ENCODE data around the gene ANKS4B. TPM values are rescaled to one million over a fixed set of nuclear protein-coding genes. Genes with fewer than 3 reads are reported as not detected.
"Not testable (repeated sequence)": the region's sequence is repeated elsewhere in the genome, so short reads cannot be mapped to it uniquely, and the experiment has no call there.

Gene ANKS4B
- total and polyA plus RNA-seq, 4 donors: 0.08 to 6.9 TPM; not detected in 2

GRCh38 chr16:21244518-21245215 lies 11.2 kb downstream of the ANKS4B start:
- Histone ChIP-seq H3K9me3 (ENCODE audit: control insufficient read depth, low read length) (no peaks in the 10 kb centered on the region), H3K4me1 (ENCODE audit: control insufficient read depth in 1 of 2, insufficient read depth in 2 of 2, low read length in 2 of 2) (no peaks in the 10 kb centered on the region), H3K36me3 (ENCODE audit: control insufficient read depth in 1 of 2, insufficient read depth in 2 of 2, low read length in 1 of 2) (no peaks in the 10 kb centered on the region), H3K4me3 (ENCODE audit: low read length in 2 of 2) (no peak overlapping the region), H3K27ac (ENCODE audit: low read depth in 1 of 2, low read length in 2 of 2) (no peak overlapping the region), H3K27me3 (ENCODE audit: control insufficient read depth in 1 of 2, insufficient read depth in 2 of 2, low read length in 1 of 2) (no peaks in the 10 kb centered on the region)
- DNase-seq: no peak
- WGBS, 2 donors: 7 to 12% methylated on average over 7 of the region's 7 CpGs
- intact Hi-C loops (cut with DNase I): no loop called here
- ATAC-seq (ENCODE audit: low FRiP score): no peak

DNA sequence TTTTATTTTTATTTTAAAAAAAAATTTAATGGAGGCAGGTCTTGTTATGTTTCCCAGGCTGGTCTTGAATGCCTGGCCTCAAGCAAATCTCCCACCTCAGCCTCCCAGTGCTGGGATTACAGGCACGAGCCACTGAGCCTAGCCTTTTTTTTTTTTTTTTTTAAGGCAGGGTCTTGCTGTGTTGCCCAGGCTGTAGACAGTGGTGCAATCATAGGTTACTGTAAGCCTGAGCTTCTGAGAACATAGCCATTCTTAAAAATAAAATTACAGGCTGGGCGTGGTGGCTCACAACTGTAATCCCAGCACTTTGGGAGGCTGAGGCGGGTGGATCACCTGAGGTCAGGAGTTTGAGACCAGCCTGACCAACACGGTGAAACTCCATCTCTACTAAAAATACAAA lies 14.7 kb downstream of the ANKS4B start:
- intact Hi-C loops (cut with DNase I); H3K4me3 ChIP-seq (ENCODE audit: low read length in 2 of 2); H3K36me3 ChIP-seq (ENCODE audit: control insufficient read depth in 1 of 2, insufficient read depth in 2 of 2, low read length in 1 of 2); DNase-seq; ATAC-seq (ENCODE audit: low FRiP score); H3K27me3 ChIP-seq (ENCODE audit: control insufficient read depth in 1 of 2, insufficient read depth in 2 of 2, low read length in 1 of 2); H3K27ac ChIP-seq (ENCODE audit: low read depth in 1 of 2, low read length in 2 of 2); H3K4me1 ChIP-seq (ENCODE audit: control insufficient read depth in 1 of 2, insufficient read depth in 2 of 2, low read length in 2 of 2); H3K9me3 ChIP-seq (ENCODE audit: control insufficient read depth, low read length): not testable (repeated sequence)
- 82 to 86% methylated on average over 4 of the region's 4 CpGs for WGBS, 2 donors

- WGBS, 2 donors: 86 to 88% methylated on average over 15 of the region's 15 CpGs
- Histone ChIP-seq H3K27ac (ENCODE audit: low read depth in 1 of 2, low read length in 2 of 2) (no peak overlapping the region), H3K4me3 (ENCODE audit: low read length in 2 of 2) (no peak overlapping the region), H3K27me3 (ENCODE audit: control insufficient read depth in 1 of 2, insufficient read depth in 2 of 2, low read length in 1 of 2) (peaks cover 0 to 1% of the 10 kb centered on the region in 2 donors), H3K36me3 (ENCODE audit: control insufficient read depth in 1 of 2, insufficient read depth in 2 of 2, low read length in 1 of 2) (no peaks in the 10 kb centered on the region), H3K9me3 (ENCODE audit: control insufficient read depth, low read length) (no peaks in the 10 kb centered on the region), H3K4me1 (ENCODE audit: control insufficient read depth in 1 of 2, insufficient read depth in 2 of 2, low read length in 2 of 2) (no peaks in the 10 kb centered on the region)
- intact Hi-C loops (cut with DNase I): no loop called here
- DNase-seq (no peak), ATAC-seq (ENCODE audit: low FRiP score) (no peak)
Measured at GRCh38 chr16:21250072-21250923, 16.8 kb downstream of the ANKS4B start.

DNA sequence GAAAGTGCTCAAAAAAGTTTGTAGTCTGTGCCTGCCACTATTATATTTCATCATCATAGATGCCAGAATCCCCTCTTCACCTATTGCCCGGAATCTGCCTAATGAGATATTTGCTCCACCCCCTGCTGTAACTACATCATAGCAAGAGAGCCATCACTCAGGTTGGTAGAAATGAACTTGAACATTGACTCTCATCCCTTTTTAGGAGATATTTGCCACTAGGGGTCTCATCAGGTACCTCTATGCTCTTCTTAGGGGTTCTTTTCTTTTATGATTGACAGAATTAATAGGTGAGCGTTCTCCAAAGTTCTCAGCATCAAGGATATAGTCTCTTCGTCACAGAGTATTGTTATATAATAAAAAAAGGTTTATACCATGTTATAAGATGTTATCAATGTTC lies 20.0 kb downstream of the ANKS4B start:
- Histone ChIP-seq H3K27me3 (ENCODE audit: control insufficient read depth in 1 of 2, insufficient read depth in 2 of 2, low read length in 1 of 2) (peaks cover 0 to 1% of the 10 kb centered on the region in 2 donors), H3K9me3 (ENCODE audit: control insufficient read depth, low read length) (no peaks in the 10 kb centered on the region), H3K36me3 (ENCODE audit: control insufficient read depth in 1 of 2, insufficient read depth in 2 of 2, low read length in 1 of 2) (no peaks in the 10 kb centered on the region), H3K4me3 (ENCODE audit: low read length in 2 of 2) (no peak overlapping the region), H3K4me1 (ENCODE audit: control insufficient read depth in 1 of 2, insufficient read depth in 2 of 2, low read length in 2 of 2) (no peaks in the 10 kb centered on the region), H3K27ac (ENCODE audit: low read depth in 1 of 2, low read length in 2 of 2) (no peak overlapping the region)
- ATAC-seq (ENCODE audit: low FRiP score): no peak
- 91 to 94% methylated on average over 3 of the region's 3 CpGs for WGBS, 2 donors
- no peak for DNase-seq
- intact Hi-C loops (cut with DNase I): no loop called here

GRCh38 chr16:21256636-21257035 lies 23.1 kb downstream of the ANKS4B start:
- Histone ChIP-seq H3K27me3 (ENCODE audit: control insufficient read depth in 1 of 2, insufficient read depth in 2 of 2, low read length in 1 of 2) (no peaks in the 10 kb centered on the region), H3K4me3 (ENCODE audit: low read length in 2 of 2) (no peak overlapping the region), H3K9me3 (ENCODE audit: control insufficient read depth, low read length) (no peaks in the 10 kb centered on the region), H3K36me3 (ENCODE audit: control insufficient read depth in 1 of 2, insufficient read depth in 2 of 2, low read length in 1 of 2) (no peaks in the 10 kb centered on the region), H3K4me1 (ENCODE audit: control insufficient read depth in 1 of 2, insufficient read depth in 2 of 2, low read length in 2 of 2) (no peaks in the 10 kb centered on the region), H3K27ac (ENCODE audit: low read depth in 1 of 2, low read length in 2 of 2) (no peak overlapping the region)
- no peak for ATAC-seq (ENCODE audit: low FRiP score)
- 93 to 96% methylated on average over 2 of the region's 2 CpGs for WGBS, 2 donors
- DNase-seq: no peak
- intact Hi-C loops (cut with DNase I): no loop called here

- Histone ChIP-seq H3K9me3 (ENCODE audit: control insufficient read depth, low read length) (no peaks in the 10 kb centered on the region), H3K4me3 (ENCODE audit: low read length in 2 of 2) (no peak overlapping the region), H3K36me3 (ENCODE audit: control insufficient read depth in 1 of 2, insufficient read depth in 2 of 2, low read length in 1 of 2) (no peaks in the 10 kb centered on the region), H3K27ac (ENCODE audit: low read depth in 1 of 2, low read length in 2 of 2) (no peak overlapping the region), H3K4me1 (ENCODE audit: control insufficient read depth in 1 of 2, insufficient read depth in 2 of 2, low read length in 2 of 2) (no peaks in the 10 kb centered on the region), H3K27me3 (ENCODE audit: control insufficient read depth in 1 of 2, insufficient read depth in 2 of 2, low read length in 1 of 2) (no peaks in the 10 kb centered on the region)
- intact Hi-C loops (cut with DNase I): no loop called here
- 92 to 95% methylated on average over 4 of the region's 4 CpGs for WGBS, 2 donors
- ATAC-seq (ENCODE audit: low FRiP score) (no peak), DNase-seq (no peak)
Measured at GRCh38 chr16:21257284-21257683, 23.8 kb downstream of the ANKS4B start.

- no peak overlapping the region for H3K27ac ChIP-seq (ENCODE audit: low read depth in 1 of 2, low read length in 2 of 2)
- ATAC-seq (ENCODE audit: low FRiP score): no peak
- WGBS, 2 donors: 68% methylated on average over 9 of the region's 9 CpGs
- no peaks in the 10 kb centered on the region for H3K36me3 ChIP-seq (ENCODE audit: control insufficient read depth in 1 of 2, insufficient read depth in 2 of 2, low read length in 1 of 2)
- peak in 1 of 2 donors; percentile 65 for DNase-seq
- H3K4me1 ChIP-seq (ENCODE audit: control insufficient read depth in 1 of 2, insufficient read depth in 2 of 2, low read length in 2 of 2): peaks cover 0 to 2% of the 10 kb centered on the region in 2 donors
- no peaks in the 10 kb centered on the region for H3K27me3 ChIP-seq (ENCODE audit: control insufficient read depth in 1 of 2, insufficient read depth in 2 of 2, low read length in 1 of 2)
- intact Hi-C loops (cut with DNase I): no loop called here
- no peak overlapping the region for H3K4me3 ChIP-seq (ENCODE audit: low read length in 2 of 2)
- no peaks in the 10 kb centered on the region for H3K9me3 ChIP-seq (ENCODE audit: control insufficient read depth, low read length)
Measured at GRCh38 chr16:21260870-21261791, 27.6 kb downstream of the ANKS4B start.

DNA sequence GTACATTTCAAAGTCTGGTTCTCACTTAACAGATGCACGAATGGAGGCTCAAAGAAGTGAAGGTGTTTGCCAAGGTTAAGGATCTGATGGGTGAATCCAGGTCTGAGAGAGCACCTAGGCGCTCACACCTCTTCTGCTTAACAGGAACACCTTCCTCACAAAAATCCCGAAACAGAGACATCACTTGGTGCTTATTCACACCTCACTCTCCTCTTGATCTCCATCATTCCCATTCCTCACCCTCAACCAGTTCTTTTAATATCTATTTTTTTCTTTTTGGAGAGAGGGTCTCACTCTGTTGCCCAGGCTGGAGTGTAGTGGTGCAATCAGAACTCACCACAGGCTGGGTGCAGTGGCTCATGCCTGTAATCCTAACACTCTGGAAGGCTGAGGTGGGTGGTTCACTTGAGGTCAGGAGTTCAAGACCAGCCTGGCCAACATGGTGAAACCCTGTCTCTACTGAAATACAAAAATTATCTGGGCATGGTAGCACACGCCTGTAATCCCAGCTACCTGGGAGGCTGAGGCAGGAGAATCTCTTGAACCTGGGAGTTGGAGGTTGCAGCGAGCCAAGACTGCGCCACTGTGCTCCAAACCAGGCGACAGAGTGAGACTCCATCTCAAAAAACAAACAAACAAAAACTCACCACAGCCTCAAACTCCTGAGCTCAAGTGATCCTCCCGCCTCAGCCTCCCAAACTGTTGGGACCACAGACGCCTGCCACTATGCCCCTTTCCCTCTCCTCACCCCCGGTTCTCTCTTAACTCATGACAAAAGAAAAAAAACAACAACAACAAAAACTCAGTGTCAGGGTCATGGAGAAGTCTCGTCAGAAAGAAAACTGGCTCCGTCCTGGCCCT lies 29.5 kb downstream of the ANKS4B start:
- H3K27me3 ChIP-seq (ENCODE audit: control insufficient read depth in 1 of 2, insufficient read depth in 2 of 2, low read length in 1 of 2): no peaks in the 10 kb centered on the region
- ATAC-seq (ENCODE audit: low FRiP score): no peak
- no peaks in the 10 kb centered on the region for H3K36me3 ChIP-seq (ENCODE audit: control insufficient read depth in 1 of 2, insufficient read depth in 2 of 2, low read length in 1 of 2)
- peaks cover 1% of the 10 kb centered on the region for H3K9me3 ChIP-seq (ENCODE audit: control insufficient read depth, low read length)
- no peak for DNase-seq
- intact Hi-C loops (cut with DNase I): no loop called here
- H3K27ac ChIP-seq (ENCODE audit: low read depth in 1 of 2, low read length in 2 of 2): no peak overlapping the region
- 75 to 77% methylated on average over 12 of the region's 12 CpGs for WGBS, 2 donors
- H3K4me1 ChIP-seq (ENCODE audit: control insufficient read depth in 1 of 2, insufficient read depth in 2 of 2, low read length in 2 of 2): peaks cover 0 to 2% of the 10 kb centered on the region in 2 donors
- no peak overlapping the region for H3K4me3 ChIP-seq (ENCODE audit: low read length in 2 of 2)
